K562 (cell line): ENCODE data around the gene ORC3. TPM values are rescaled to one million over a fixed set of nuclear protein-coding genes. Genes with fewer than 3 reads are reported as not detected.
A peak's percentile ranks its signal among the peaks of the same experiment; 100 is the strongest.

ENCODE experiments used
- ATAC-seq: fragments of 200-7000 bp; cut with Tn5 transposase; 3 replicates; pipeline ENCODE4 v1.9.1; 2020; ENCODE audit warnings: moderate library complexity
- BruUV-seq: library from RNA; stranded (reverse); fragments of 400-500 nt; replicated peaks from 2 replicates; lab custom pipeline; 2021; lab: Mats Ljungman, UMichigan
- CTCF ChIA-PET: fragments of 300-600 bp; formaldehyde crosslinking; extraction: SDS; loops from one replicate; lab custom pipeline; 2021; ENCODE audit warnings: low intra/inter-chr PET ratio; lab: Yijun Ruan, JAX
- POLR2A ChIA-PET: fragments of 300-600, 350-650 bp; sonication (Branson Sonifier 250); formaldehyde crosslinking; extraction: SDS; loops from one replicate; lab custom pipeline; 2021; ENCODE audit warnings: antibody characterized with exemption, inconsistent platforms; lab: Yijun Ruan, JAX
- DNase-seq, 4 experiments: peaks; one replicate each; pipeline versions ENCODE4 v3.0.0 to v3.0.0-alpha.2; 2011 to 2018; ENCODE audit warnings: low spot score in 3 of 4, mixed read lengths in 3 of 4; ENCODE audit errors: extremely low read depth in 1 of 4
- FAIRE-seq: peaks from 2 replicates; lab custom pipeline; 2011; peaks lifted over from hg19 to GRCh38; lab: Jason Lieb, UNC
- H2AFZ ChIP-seq: 2 replicates; pipeline ENCODE4 v1.6.0; 2011; ENCODE audit warnings: low read depth, low read length, control low read depth, inconsistent platforms
- H3K27ac ChIP-seq: fragments of 200-600 bp; 3 replicates; pipeline ENCODE4 v1.8.0; 2011; ENCODE audit warnings: low read depth, mild to moderate bottlenecking, control low read depth, inconsistent platforms, low read length, moderate library complexity, mixed read lengths; ENCODE audit errors: extremely low read depth
- H3K27me3 ChIP-seq, 2 experiments: fragments of 300-600 bp in 1 of 2; 2 replicates in 1 of 2; 3 replicates in 1 of 2; pipeline versions ENCODE4 v1.6.0 to v1.8.0; 2011; ENCODE audit warnings: inconsistent platforms in 2 of 2, low read length in 2 of 2, mild to moderate bottlenecking in 1 of 2, mixed read lengths in 1 of 2, moderate library complexity in 1 of 2; ENCODE audit not compliant: control insufficient read depth in 2 of 2, insufficient read depth in 2 of 2
- H3K36me3 ChIP-seq: fragments of 300-600 bp; 3 replicates; pipeline ENCODE4 v1.8.0; 2011; ENCODE audit warnings: mild to moderate bottlenecking, low read length, inconsistent platforms; ENCODE audit not compliant: control insufficient read depth, insufficient read depth
- H3K4me1 ChIP-seq, 2 experiments: fragments of 200-600 bp in 1 of 2; replicated peaks in 1 of 2; 2 replicates in 1 of 2; 3 replicates in 1 of 2; pipeline versions ENCODE4 v1.5.1 to v1.8.0; 2011; ENCODE audit warnings: inconsistent platforms in 2 of 2, low read length in 2 of 2, mild to moderate bottlenecking in 1 of 2, mixed read lengths in 1 of 2, moderate library complexity in 1 of 2; ENCODE audit not compliant: control insufficient read depth in 2 of 2, insufficient read depth in 2 of 2
- H3K4me2 ChIP-seq: 2 replicates; pipeline ENCODE4 v1.6.1; 2011; ENCODE audit warnings: low read length, control low read depth, inconsistent platforms, mixed read lengths; ENCODE audit not compliant: insufficient read depth
- H3K4me3 ChIP-seq: fragments of 200-600 bp; sonication (generic), shearing (Covaris generic); 2 replicates; pipeline ENCODE4 v1.5.1; 2016; ENCODE audit warnings: control low read depth, inconsistent platforms
- H3K79me2 ChIP-seq: fragments of 200-600 bp; 3 replicates; pipeline ENCODE4 v1.8.0; 2011; ENCODE audit warnings: low read length, inconsistent platforms; ENCODE audit not compliant: control insufficient read depth, insufficient read depth
- H3K9ac ChIP-seq, 2 experiments: 2 replicates each; pipeline versions ENCODE4 v1.6.0 to v1.6.1; 2011; ENCODE audit warnings: low read depth in 2 of 2, low read length in 2 of 2, control low read depth in 1 of 2, inconsistent platforms in 1 of 2, mild to moderate bottlenecking in 1 of 2, mixed read lengths in 1 of 2; ENCODE audit not compliant: insufficient read depth in 1 of 2
- H3K9me1 ChIP-seq: one replicate; pipeline ENCODE4 v1.6.0; 2011; ENCODE audit warnings: inconsistent platforms, mild to moderate bottlenecking, low read length, moderate library complexity; ENCODE audit not compliant: control insufficient read depth, insufficient read depth
- H3K9me3 ChIP-seq: replicated peaks from 2 replicates; pipeline ENCODE4 v1.5.1; 2011; ENCODE audit warnings: low read depth, low read length, inconsistent platforms; ENCODE audit not compliant: control insufficient read depth, insufficient read depth
- H4K20me1 ChIP-seq: replicated peaks from 2 replicates; pipeline ENCODE4 v1.6.1; 2011; ENCODE audit warnings: low read length, inconsistent platforms, mixed read lengths; ENCODE audit not compliant: control insufficient read depth, insufficient read depth
- CHCHD3 ChIP-seq: fragments of 250-450 bp; sonication (Bioruptor Pico); IDR thresholded peaks from 2 replicates; pipeline ENCODE4 v2.1.2; 2022; ENCODE audit warnings: mild to moderate bottlenecking
- ETV5 ChIP-seq: sonication (generic); formaldehyde crosslinking; IDR thresholded peaks from 2 replicates; pipeline ENCODE4 v1.4.0; 2020; ENCODE audit warnings: low read depth, mild to moderate bottlenecking, missing genetic modification reagents
- MEIS2 ChIP-seq: fragments of 450-650 bp; IDR thresholded peaks from 2 replicates; pipeline ENCODE4 v1.6.1; 2014; ENCODE audit warnings: mild to moderate bottlenecking; ENCODE audit not compliant: partially characterized antibody
- NBN ChIP-seq: fragments of 450-650 bp; IDR thresholded peaks from 2 replicates; pipeline ENCODE4 v1.6.1; 2016; ENCODE audit warnings: low read depth, mild to moderate bottlenecking
- PKNOX1 ChIP-seq: fragments of 450-650 bp; IDR thresholded peaks from 2 replicates; pipeline ENCODE4 v1.6.1; 2016
- SP1 ChIP-seq: sonication (generic); formaldehyde crosslinking; IDR thresholded peaks from 2 replicates; pipeline ENCODE4 v1.8.1; 2022; ENCODE audit warnings: mild to moderate bottlenecking, missing genetic modification reagents
- WGBS: fragments of 100-300 bp; shearing (Covaris generic); methylation state at CpG from one replicate; pipeline ENCODE4 v1.1.6; 2016; ENCODE audit warnings: low coverage, mixed read lengths; ENCODE audit not compliant: insufficient coverage; ENCODE audit errors: missing lambda C conversion rate; 5-methylcytosine and 5-hydroxymethylcytosine counted together
- in situ Hi-C: fragments of 300-500 bp; cut with MboI; formaldehyde crosslinking; loops from 4 replicates; pipeline ENCODE4 v1.15.0; 2018; ENCODE audit warnings: inconsistent platforms, mixed read lengths
- intact Hi-C: fragments of 100-400 bp; cut with micrococcal nuclease; formaldehyde crosslinking; loops from 2 replicates; pipeline ENCODE4 v1.14.2; 2022
- polyA plus RNA-seq, 8 experiments: library from polyadenylated mRNA; depleted of rRNA in 4 of 8; stranded (reverse) in 5 of 8; unstranded in 3 of 8; fragments of >200 nt; fragmentation: Nextera tagmentation in 2 of 8; fragmentation: Illumina TruSeq in 1 of 8; extraction: Ambion mirVana in 2 of 8; extraction: Trizol in 1 of 8; gene quantifications; 2 replicates each; pipeline versions ENCODE4 v1.2.1 to v1.2.3, GENCODE V29; 2011 to 2014; ENCODE audit warnings: inconsistent platforms in 1 of 8, missing spikeins in 1 of 8
- total RNA-seq, 7 experiments: library from RNA; depleted of rRNA in 6 of 7; stranded (reverse); fragments of >200 nt in 6 of 7; fragmentation: Illumina TruSeq in 2 of 7; extraction: Trizol in 2 of 7; gene quantifications; 2 replicates each; pipeline versions ENCODE4 v1.2.1 to v1.2.3, GENCODE V29; 2011 to 2021; ENCODE audit warnings: low replicate concordance in 1 of 7
- TF ChIP-seq, protein P1 (sequence below): sonication (generic); formaldehyde crosslinking; IDR thresholded peaks from 2 replicates; pipeline ENCODE4 v1.9.0; 2022; ENCODE audit warnings: mild to moderate bottlenecking, missing genetic modification reagents
- TF ChIP-seq, protein P2 (sequence below): fragments of 450-650 bp; IDR thresholded peaks from 2 replicates; pipeline ENCODE4 v1.6.1; 2016; ENCODE audit warnings: antibody characterized with exemption
- TF ChIP-seq, protein P3 (sequence below), 2 experiments: IDR thresholded peaks in 1 of 2; conservative IDR thresholded peaks in 1 of 2; 2 replicates each; pipeline ENCODE4 v1.6.1; 2016; ENCODE audit warnings: low read depth in 2 of 2, mild to moderate bottlenecking in 1 of 2, missing compliant biosample characterization in 1 of 2, missing genetic modification characterization in 1 of 2, moderate library complexity in 1 of 2

Gene ORC3
- total and polyA plus RNA-seq, 9 of the 15 experiments (the other 6 are each of a cell fraction or from before 2014, with no cell fraction given): 28.8 to 159 (median 74.8) TPM

- FAIRE-seq (no peak), ATAC-seq (no peak), DNase-seq (no peak)
- Histone ChIP-seq H3K4me1 (no peaks in the 10 kb centered on the region), H2AFZ (no peak overlapping the region), H3K9me3 (no peaks in the 10 kb centered on the region), H4K20me1 (no peaks in the 10 kb centered on the region), H3K36me3 (peaks cover 25% of the 10 kb centered on the region; the same call in 1 of the 3 replicates), H3K4me2 (no peak overlapping the region), H3K27me3 (no peaks in the 10 kb centered on the region), H3K27ac (no peak overlapping the region), H3K9me1 (no peaks in the 10 kb centered on the region), H3K79me2 (no peaks in the 10 kb centered on the region), H3K9ac (no peak overlapping the region), H3K4me3 (no peak overlapping the region)
- ChIA-PET CTCF (no interaction called here), POLR2A (no interaction called here)
- BruUV-seq: no TSS peak
- intact Hi-C loops: no loop called here
- WGBS: 80% methylated on average over 1 of the region's 1 CpG
- no peak for TF ChIP-seq NBN
- in situ Hi-C loops: no loop called here
These were observed 10.6 kb downstream of the ORC3 start for GRCh38 chr6:87600576-87600975.

- 54% methylated on average over 2 of the region's 2 CpGs for WGBS
- DNase-seq (no peak), FAIRE-seq (no peak), ATAC-seq (no peak; the same call in 2 of the 3 replicates)
- peaks cover 44% of the 10 kb centered on the region; the same call in 2 of the 3 replicates for H3K36me3 ChIP-seq
- no peak overlapping the region for H3K4me3 ChIP-seq
- H3K9ac ChIP-seq: no peak overlapping the region
- ChIA-PET POLR2A (interaction anchor here (0.6 to 2.2 kb wide), 6 partner anchors 8 to 270 kb away, joined by 3 to 8 read pairs (median 6); partner anchors contain the start of genes ORC3 and RARS2), CTCF (no interaction called here)
- H3K27me3 ChIP-seq: no peaks in the 10 kb centered on the region
- no peaks in the 10 kb centered on the region for H3K4me1 ChIP-seq
- no peak overlapping the region for H2AFZ ChIP-seq
- intact Hi-C loops (no loop called here), in situ Hi-C loops (no loop called here)
- no peaks in the 10 kb centered on the region for H3K9me1 ChIP-seq
- BruUV-seq: no TSS peak
- H3K9me3 ChIP-seq: no peaks in the 10 kb centered on the region
- no peak overlapping the region for H3K4me2 ChIP-seq
- H4K20me1 ChIP-seq: no peaks in the 10 kb centered on the region
- H3K27ac ChIP-seq: no peak overlapping the region
- H3K79me2 ChIP-seq: no peaks in the 10 kb centered on the region
- TF ChIP-seq MEIS2 (peak; percentile 67), ETV5 (no peak), CHCHD3 (no peak), SP1 (CRISPR knock-in tag) (no peak), PKNOX1 (peak; percentile 67; the same call in 1 of the 2 replicates)
- TF ChIP-seq, protein P1, sequence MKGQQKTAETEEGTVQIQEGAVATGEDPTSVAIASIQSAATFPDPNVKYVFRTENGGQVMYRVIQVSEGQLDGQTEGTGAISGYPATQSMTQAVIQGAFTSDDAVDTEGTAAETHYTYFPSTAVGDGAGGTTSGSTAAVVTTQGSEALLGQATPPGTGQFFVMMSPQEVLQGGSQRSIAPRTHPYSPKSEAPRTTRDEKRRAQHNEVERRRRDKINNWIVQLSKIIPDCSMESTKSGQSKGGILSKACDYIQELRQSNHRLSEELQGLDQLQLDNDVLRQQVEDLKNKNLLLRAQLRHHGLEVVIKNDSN (CRISPR knock-in tag): no peak
- TF ChIP-seq, protein P2, sequence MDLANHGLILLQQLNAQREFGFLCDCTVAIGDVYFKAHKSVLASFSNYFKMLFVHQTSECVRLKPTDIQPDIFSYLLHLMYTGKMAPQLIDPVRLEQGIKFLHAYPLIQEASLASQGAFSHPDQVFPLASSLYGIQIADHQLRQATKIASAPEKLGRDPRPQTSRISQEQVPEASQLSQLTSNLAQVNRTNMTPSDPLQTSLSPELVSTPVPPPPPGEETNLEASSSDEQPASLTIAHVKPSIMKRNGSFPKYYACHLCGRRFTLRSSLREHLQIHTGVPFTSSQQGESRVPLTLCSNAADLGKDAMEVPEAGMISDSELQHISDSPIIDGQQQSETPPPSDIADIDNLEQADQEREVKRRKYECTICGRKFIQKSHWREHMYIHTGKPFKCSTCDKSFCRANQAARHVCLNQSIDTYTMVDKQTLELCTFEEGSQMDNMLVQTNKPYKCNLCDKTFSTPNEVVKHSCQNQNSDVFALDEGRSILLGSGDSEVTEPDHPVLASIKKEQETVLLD: no peak
- TF ChIP-seq, protein P3, sequence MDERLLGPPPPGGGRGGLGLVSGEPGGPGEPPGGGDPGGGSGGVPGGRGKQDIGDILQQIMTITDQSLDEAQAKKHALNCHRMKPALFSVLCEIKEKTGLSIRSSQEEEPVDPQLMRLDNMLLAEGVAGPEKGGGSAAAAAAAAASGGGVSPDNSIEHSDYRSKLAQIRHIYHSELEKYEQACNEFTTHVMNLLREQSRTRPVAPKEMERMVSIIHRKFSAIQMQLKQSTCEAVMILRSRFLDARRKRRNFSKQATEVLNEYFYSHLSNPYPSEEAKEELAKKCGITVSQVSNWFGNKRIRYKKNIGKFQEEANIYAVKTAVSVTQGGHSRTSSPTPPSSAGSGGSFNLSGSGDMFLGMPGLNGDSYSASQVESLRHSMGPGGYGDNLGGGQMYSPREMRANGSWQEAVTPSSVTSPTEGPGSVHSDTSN (CRISPR knock-in tag; IDR thresholded peaks at IDR 0.05; ENCODE audit: low read depth): no peak
- TF ChIP-seq, protein P3 (tag; conservative IDR thresholded peaks at IDR 0.05; ENCODE audit: low read depth): peak; percentile 63; the same call in 1 of the 2 replicates
These were observed 16.3 kb downstream of the ORC3 start for GRCh38 chr6:87606199-87606598.
